Panc1 (cell line): ENCODE data around the gene STOM. TPM values are rescaled to one million over a fixed set of nuclear protein-coding genes. Genes with fewer than 3 reads are reported as not detected.

ENCODE experiments used
- ATAC-seq: fragments of 200-7000 bp; cut with Tn5 transposase; 2 replicates; pipeline ENCODE4 v1.9.1; 2020; ENCODE audit warnings: mild to moderate bottlenecking, moderate library complexity
- BruUV-seq: library from RNA; stranded (reverse); fragments of 400-500 nt; replicated peaks from 2 replicates; lab custom pipeline; 2021; lab: Mats Ljungman, UMichigan
- CTCF ChIA-PET: fragments of 300-600 bp; sonication (Branson Sonifier 250); formaldehyde crosslinking; loops from one replicate; lab custom pipeline; 2022; ENCODE audit warnings: antibody characterized with exemption; lab: Charles Lee
- POLR2A ChIA-PET: fragments of 300-600 bp; sonication (Branson Sonifier 250); formaldehyde crosslinking; loops from one replicate; lab custom pipeline; 2022; ENCODE audit warnings: antibody characterized with exemption; lab: Charles Lee
- DNase-seq: peaks from one replicate; pipeline ENCODE4 v3.0.0-alpha.2; 2010; ENCODE audit warnings: low read depth, low spot score
- H3K27ac ChIP-seq: 2 replicates; pipeline ENCODE4 v1.5.1; 2011; ENCODE audit warnings: mild to moderate bottlenecking, low read length, inconsistent platforms
- H3K27me3 ChIP-seq: fragments of 200-500 bp; sonication (Bioruptor generic); 2 replicates; pipeline ENCODE4 v1.6.0; 2014; ENCODE audit warnings: low read length, inconsistent platforms; ENCODE audit not compliant: control insufficient read depth, insufficient read depth
- H3K36me3 ChIP-seq: fragments of 200-500 bp; sonication (Bioruptor generic); 2 replicates; pipeline ENCODE4 v1.5.1; 2014; ENCODE audit warnings: inconsistent platforms, mild to moderate bottlenecking, low read length, moderate library complexity; ENCODE audit not compliant: control insufficient read depth, insufficient read depth
- H3K4me1 ChIP-seq: 2 replicates; pipeline ENCODE4 v1.5.1; 2011; ENCODE audit warnings: inconsistent platforms, mild to moderate bottlenecking, low read length, moderate library complexity; ENCODE audit not compliant: control insufficient read depth, insufficient read depth
- H3K4me3 ChIP-seq, 2 experiments: 2 replicates each; pipeline ENCODE4 v1.5.1; 2011 to 2012; ENCODE audit warnings: low read depth in 2 of 2, low read length in 2 of 2, mild to moderate bottlenecking in 2 of 2, inconsistent platforms in 1 of 2, moderate library complexity in 1 of 2
- H3K9me3 ChIP-seq: fragments of 200-500 bp; sonication (Bioruptor generic); 2 replicates; pipeline ENCODE4 v1.5.1; 2014; ENCODE audit warnings: low read depth, mild to moderate bottlenecking, inconsistent platforms, low read length, moderate library complexity; ENCODE audit not compliant: control insufficient read depth, insufficient read depth
- POLR2AphosphoS5 ChIP-seq: IDR thresholded peaks from 2 replicates; pipeline ENCODE4 v1.6.1; 2012; ENCODE audit warnings: mild to moderate bottlenecking, low read depth, low read length, moderate library complexity
- SIN3A ChIP-seq: IDR thresholded peaks from 2 replicates; pipeline ENCODE4 v1.6.1; 2012; ENCODE audit warnings: low read depth, mild to moderate bottlenecking, low read length, moderate library complexity, borderline replicate concordance; ENCODE audit not compliant: insufficient read depth
- TCF7L2 ChIP-seq: IDR thresholded peaks from 2 replicates; pipeline ENCODE4 v1.6.1; 2011; ENCODE audit warnings: mild to moderate bottlenecking, low read depth, low read length, inconsistent platforms
- in situ Hi-C: cut with HindIII; loops from 2 replicates; pipeline ENCODE4 v1.10.0; 2016; ENCODE audit warnings: low sequenced_read_pairs, low pct_unique_long_range_greater_than_20kb
- intact Hi-C: fragments of 100-400 bp; cut with micrococcal nuclease; formaldehyde crosslinking; loops from one replicate; pipeline ENCODE4 v1.10.0; 2022; ENCODE audit not compliant: unreplicated experiment
- total RNA-seq: library from RNA; stranded (reverse); gene quantifications from one replicate; pipeline ENCODE4 v1.2.1, GENCODE V29; 2021; ENCODE audit not compliant: unreplicated experiment
- TF ChIP-seq, protein P1 (sequence below): fragments of 450-650 bp; IDR thresholded peaks from 2 replicates; pipeline ENCODE4 v1.5.1; 2017; ENCODE audit warnings: mild to moderate bottlenecking
- TF ChIP-seq, protein P2 (sequence below), 2 experiments: IDR thresholded peaks; 2 replicates each; pipeline ENCODE4 v1.6.1; 2011 to 2012; ENCODE audit warnings: low read depth in 2 of 2, control low read depth in 1 of 2, low read length in 1 of 2, mild to moderate bottlenecking in 1 of 2, moderate library complexity in 1 of 2; ENCODE audit not compliant: insufficient read depth in 1 of 2

STOM gene
- total RNA-seq, 1 experiment from 2014 or later = 81.2 TPM

GRCh38 chr9:121399883-121400607, 30.0 kb upstream of the STOM start:
- in situ Hi-C loops = no loop called here
- no peak for TF ChIP-seq SIN3A
- TF ChIP-seq, protein P1, sequence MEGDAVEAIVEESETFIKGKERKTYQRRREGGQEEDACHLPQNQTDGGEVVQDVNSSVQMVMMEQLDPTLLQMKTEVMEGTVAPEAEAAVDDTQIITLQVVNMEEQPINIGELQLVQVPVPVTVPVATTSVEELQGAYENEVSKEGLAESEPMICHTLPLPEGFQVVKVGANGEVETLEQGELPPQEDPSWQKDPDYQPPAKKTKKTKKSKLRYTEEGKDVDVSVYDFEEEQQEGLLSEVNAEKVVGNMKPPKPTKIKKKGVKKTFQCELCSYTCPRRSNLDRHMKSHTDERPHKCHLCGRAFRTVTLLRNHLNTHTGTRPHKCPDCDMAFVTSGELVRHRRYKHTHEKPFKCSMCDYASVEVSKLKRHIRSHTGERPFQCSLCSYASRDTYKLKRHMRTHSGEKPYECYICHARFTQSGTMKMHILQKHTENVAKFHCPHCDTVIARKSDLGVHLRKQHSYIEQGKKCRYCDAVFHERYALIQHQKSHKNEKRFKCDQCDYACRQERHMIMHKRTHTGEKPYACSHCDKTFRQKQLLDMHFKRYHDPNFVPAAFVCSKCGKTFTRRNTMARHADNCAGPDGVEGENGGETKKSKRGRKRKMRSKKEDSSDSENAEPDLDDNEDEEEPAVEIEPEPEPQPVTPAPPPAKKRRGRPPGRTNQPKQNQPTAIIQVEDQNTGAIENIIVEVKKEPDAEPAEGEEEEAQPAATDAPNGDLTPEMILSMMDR = peak; percentile 44
- TF ChIP-seq, protein P2, sequence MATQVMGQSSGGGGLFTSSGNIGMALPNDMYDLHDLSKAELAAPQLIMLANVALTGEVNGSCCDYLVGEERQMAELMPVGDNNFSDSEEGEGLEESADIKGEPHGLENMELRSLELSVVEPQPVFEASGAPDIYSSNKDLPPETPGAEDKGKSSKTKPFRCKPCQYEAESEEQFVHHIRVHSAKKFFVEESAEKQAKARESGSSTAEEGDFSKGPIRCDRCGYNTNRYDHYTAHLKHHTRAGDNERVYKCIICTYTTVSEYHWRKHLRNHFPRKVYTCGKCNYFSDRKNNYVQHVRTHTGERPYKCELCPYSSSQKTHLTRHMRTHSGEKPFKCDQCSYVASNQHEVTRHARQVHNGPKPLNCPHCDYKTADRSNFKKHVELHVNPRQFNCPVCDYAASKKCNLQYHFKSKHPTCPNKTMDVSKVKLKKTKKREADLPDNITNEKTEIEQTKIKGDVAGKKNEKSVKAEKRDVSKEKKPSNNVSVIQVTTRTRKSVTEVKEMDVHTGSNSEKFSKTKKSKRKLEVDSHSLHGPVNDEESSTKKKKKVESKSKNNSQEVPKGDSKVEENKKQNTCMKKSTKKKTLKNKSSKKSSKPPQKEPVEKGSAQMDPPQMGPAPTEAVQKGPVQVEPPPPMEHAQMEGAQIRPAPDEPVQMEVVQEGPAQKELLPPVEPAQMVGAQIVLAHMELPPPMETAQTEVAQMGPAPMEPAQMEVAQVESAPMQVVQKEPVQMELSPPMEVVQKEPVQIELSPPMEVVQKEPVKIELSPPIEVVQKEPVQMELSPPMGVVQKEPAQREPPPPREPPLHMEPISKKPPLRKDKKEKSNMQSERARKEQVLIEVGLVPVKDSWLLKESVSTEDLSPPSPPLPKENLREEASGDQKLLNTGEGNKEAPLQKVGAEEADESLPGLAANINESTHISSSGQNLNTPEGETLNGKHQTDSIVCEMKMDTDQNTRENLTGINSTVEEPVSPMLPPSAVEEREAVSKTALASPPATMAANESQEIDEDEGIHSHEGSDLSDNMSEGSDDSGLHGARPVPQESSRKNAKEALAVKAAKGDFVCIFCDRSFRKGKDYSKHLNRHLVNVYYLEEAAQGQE (IDR thresholded peaks at IDR 0.05; ENCODE audit: insufficient read depth in 1 of 2, low read depth in 2 of 2, low read length in 1 of 2) = no peak
- TF ChIP-seq TCF7L2 = no peak
- TF ChIP-seq POLR2AphosphoS5 = no peak

DNA sequence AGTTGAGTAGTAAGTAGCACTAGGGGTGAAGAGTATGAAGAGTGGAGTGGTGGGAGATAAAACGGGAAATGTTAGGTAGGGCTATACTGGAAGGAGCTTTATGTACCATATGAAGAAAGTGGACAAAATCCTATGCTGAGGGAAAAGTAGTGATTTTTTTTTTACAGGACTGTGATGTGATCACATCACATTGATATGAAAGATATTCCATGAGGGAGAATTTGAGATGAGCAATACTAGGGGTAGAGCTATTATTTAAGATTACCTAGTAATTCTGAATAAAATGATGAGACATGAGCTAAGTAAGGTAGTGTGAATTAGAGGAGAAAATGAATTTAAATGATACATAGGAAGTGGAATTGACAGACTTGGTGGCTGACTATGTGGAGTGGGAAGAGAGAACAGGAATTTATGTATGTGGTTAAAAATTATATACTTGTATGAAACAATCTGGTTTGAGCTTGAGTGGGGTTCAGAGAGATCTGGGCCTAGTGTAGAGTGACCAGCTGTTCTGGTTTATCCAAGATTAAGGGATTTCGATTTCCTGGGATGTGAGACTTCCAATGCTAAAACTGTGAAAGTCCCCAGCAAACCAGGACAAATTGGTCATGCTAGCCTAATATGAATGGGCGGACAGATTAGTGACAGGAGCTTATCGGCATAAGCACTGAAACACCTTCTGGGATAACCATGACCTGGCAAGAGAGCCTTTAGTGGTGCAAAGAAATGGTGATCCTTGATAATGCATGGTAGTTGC, 29.3 kb upstream of the STOM start:
- no peak for DNase-seq
- Histone ChIP-seq H3K4me1 (no peaks in the 10 kb centered on the region), H3K36me3 (no peaks in the 10 kb centered on the region), H3K4me3 (no peak overlapping the region), H3K9me3 (no peaks in the 10 kb centered on the region), H3K27ac (peak overlapping the region; percentile 35), H3K27me3 (no peaks in the 10 kb centered on the region)
- POLR2A ChIA-PET = no interaction called here
- BruUV-seq = no TSS peak
- no peak for TF ChIP-seq TCF7L2
- TF ChIP-seq SIN3A = no peak
- TF ChIP-seq, protein P1 = no peak
- TF ChIP-seq POLR2AphosphoS5 = no peak
- TF ChIP-seq, protein P2 (IDR thresholded peaks at IDR 0.05; ENCODE audit: insufficient read depth in 1 of 2, low read depth in 2 of 2, low read length in 1 of 2) = no peak
- ATAC-seq = no peak
- CTCF ChIA-PET = interaction anchor here (0.6 to 1.3 kb wide), 3 partner anchors 79 to 183 kb away, joined by 3 to 5 read pairs (median 4); no protein-coding TSS in a partner anchor
- in situ Hi-C loops = no loop called here
- intact Hi-C loops = loop anchor here (2.0 kb wide), 1 partner anchor 187 kb away; no protein-coding TSS in a partner anchor

More at GRCh38 chr9:121399883-121400607, 30.0 kb upstream of the STOM start:
- no TSS peak for BruUV-seq
- intact Hi-C loops = loop anchor here (1.0 to 2.0 kb wide), 2 partner anchors 80 to 187 kb away; no protein-coding TSS in a partner anchor
- H3K4me1 ChIP-seq = no peaks in the 10 kb centered on the region
- ChIA-PET POLR2A (no interaction called here), CTCF (interaction anchor here (1.2 to 1.3 kb wide), 2 partner anchors 80 to 114 kb away, joined by 3 to 5 read pairs; no protein-coding TSS in a partner anchor)
- no peaks in the 10 kb centered on the region for H3K9me3 ChIP-seq
- ATAC-seq = peak; percentile 72
- H3K4me3 ChIP-seq = no peak overlapping the region
- H3K27ac ChIP-seq = peak overlapping the region; percentile 35; the same call in 1 of the 2 replicates
- no peaks in the 10 kb centered on the region for H3K36me3 ChIP-seq
- H3K27me3 ChIP-seq = no peaks in the 10 kb centered on the region
- peak; percentile 53 for DNase-seq
